ENCODE results near the gene CRELD2.

Gene CRELD2

DNA sequence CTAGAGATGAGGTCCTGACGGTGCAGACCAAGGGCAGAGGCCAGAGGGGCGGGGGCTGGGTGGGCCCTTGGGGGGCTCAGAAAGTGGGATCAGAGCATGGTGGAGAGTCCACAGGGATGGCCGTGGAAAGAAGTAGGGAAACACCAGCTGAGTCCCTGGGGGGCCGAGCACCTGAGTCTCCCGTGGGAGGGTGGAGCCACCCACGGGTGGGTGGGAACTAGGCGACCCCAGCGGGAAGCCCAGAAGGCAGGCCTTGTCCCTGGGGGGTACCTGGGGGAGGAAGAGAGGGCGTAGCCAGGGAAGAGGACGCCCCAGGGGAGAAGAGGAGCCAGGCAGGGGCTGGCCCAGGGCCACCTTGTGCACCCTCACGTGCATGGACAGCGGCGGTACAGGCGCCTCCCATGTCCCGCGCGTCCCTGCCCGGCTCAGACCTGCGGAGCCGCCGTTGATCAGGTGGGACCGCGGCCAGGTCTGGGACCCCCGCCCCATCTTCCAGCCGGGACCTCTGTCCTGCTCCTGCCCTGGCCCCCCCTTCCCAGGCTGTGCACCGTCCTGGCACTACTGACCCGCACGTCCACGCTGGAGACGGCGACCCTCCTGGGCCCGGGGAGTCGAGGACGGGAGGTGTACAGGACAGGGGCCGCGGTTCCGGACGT is 10.2 kb downstream of the CRELD2 start:
- in situ Hi-C loops (cut with MboI; ENCODE audit: low sequenced_read_pairs): loop anchor here (25.0 kb wide), 1 partner anchor 284 kb away; the partner anchor contains the start of gene SELENOO

DNA sequence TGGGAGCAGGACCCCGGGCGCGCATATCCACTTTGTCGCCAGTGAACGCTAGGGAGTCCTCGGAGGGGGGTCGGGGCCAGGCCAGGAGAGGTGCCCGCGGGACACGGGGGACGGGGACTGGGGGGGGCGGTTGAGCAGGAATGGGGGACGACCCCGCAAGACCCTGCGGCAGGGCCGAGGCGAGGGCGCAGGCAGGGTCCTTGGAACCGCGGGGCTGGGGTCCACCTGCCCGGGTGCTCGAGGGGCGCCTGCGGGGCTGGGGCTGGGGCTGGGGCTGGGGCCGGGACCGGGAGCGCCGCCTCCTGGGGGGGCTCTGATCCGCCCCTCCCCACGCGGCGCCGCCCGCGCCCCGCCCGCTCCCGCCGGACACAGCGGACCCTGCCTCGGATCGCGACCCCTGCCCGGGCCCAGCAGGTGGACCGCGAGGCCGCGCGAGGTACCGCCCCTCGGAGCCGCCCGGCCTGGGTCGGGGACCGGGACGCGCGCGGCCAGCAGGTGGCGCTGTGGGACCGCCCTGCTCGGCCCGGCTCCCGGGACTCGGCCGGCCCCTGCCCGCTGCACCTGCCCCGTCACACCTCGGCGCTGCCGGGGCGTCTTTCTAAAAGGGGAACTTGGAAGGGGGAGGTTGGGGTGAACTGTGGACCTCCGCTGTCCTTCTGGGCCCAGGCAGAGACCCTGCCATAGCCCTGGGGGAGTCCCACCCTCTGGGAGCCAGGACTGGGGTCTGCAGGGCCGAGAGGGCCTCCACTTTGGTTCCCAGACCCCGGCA is 11.0 kb downstream of the CRELD2 start:
- in situ Hi-C loops (cut with MboI; ENCODE audit: low sequenced_read_pairs): loop anchor here (25.0 kb wide), 1 partner anchor 283 kb away; the partner anchor contains the start of gene SELENOO

DNA sequence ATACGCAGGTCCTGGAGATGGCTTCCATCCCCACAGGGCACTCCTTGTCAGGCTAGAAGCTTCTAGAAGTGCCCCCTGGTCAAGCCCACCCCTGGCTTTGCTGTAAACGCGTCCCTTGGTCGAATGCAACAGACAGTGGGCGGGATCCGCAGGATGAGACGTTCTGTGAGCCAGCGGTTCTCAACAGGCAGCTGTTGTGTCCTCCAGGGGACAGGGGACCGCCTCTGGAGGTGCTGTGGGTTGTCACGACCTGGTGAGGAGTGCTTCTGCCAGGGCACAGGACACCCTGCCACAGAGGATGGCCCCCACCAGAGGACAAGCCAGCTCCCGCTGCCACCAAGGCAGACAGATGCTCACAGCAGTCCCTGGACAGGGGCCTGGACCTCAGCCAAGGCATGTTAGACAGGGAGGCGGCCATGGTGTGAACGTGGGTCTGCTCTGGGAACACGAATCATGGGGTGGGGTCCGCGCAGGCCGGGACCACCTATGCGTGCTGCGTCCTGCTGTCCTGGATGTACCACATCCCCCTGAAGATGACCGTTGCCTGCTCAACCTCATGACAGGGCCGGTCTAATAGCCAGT is 11.7 kb downstream of the CRELD2 start:
- in situ Hi-C loops (cut with MboI; ENCODE audit: low sequenced_read_pairs): loop anchor here (10.0 to 25.0 kb wide), 2 partner anchors 105 to 282 kb away; partner anchors contain the start of gene SELENOO

DNA sequence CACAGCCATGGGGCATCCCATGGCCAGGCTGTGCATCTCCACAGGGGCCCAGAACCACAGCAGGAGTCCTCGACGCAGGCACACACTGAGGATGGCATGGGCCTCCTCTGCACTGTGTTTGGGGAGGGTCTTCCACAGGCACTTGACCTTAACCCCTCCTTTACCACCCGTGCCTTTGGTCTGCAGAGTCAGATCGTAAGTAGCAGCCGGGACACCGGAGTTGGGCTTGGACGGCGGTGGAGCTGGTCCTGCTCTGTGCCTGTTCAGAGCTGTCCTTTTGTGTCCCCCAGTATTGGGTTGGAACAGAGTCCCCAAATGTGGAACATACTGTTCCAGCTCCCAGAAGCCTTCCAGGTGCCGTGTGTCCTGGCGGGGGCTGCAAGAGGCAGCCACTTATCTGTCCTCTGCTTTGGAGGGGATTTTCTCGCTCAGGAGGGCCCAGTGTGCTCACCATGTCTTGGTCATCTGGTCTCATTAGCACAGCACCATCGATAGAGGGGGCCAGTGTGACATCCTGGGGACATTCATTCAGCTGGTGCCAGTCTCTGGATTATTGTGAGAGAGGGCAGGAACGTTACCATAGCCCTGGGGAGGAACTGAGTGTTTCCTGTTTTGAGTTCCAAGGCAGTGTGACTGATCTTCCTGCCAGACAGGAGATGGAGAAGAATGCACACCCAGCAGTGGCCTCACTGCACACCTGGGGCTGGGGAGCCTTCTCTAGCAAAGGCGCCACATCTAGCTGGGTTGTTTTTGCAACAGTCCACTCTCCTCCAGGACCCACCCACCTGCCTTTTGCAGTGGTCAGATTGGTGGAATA is 12.4 kb downstream of the CRELD2 start:
- in situ Hi-C loops (cut with MboI; ENCODE audit: low sequenced_read_pairs): loop anchor here (10.0 to 25.0 kb wide), 2 partner anchors 104 to 281 kb away; partner anchors contain the start of gene SELENOO

DNA sequence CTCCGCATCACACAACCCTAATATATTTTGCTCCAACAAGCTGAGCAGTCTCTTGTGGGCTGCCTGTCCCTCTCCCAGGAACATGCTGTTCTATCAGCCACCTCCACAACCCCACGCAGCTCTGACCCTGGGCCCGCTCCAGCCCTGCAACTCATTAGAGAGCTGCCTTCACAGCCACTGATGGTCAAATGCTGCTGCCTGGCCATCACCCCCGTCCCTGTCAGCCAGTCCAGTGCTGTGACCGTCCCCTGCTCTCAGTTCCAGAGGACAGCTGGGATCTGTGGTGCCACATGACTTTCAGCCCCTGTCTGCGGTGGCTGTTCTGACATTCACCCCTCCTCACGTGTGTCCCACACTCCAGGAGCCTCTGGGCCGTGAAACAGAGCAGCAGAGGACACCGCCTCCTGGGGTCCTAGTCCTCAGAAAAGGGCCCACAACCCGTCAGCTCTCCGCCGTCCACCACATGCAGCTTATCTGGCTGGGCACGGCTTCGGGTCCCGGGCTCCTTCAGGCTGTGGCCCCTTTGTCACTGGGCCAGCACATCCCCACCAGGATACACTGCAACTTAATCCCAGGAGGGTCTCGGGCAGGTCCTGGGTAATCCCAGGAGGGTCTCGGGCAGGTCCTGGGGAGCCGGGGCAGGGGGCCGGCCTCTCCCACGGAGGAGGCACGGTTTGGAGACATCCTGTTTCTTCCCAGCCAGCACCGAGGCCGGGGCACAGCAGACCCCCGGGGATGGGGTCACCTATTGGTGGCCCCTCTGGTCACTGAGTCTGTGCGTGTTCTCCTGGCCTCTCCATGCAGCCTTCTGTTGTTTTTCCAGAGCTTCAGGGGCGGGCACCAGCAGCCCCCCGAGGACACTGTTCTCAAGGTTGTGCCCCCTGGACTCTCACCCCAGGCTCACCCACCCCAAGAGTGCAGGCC is 15.1 kb downstream of the CRELD2 start:
- in situ Hi-C loops (cut with MboI; ENCODE audit: low sequenced_read_pairs): loop anchor here (10.0 to 25.0 kb wide), 2 partner anchors 101 to 279 kb away; partner anchors contain the start of gene SELENOO

DNA sequence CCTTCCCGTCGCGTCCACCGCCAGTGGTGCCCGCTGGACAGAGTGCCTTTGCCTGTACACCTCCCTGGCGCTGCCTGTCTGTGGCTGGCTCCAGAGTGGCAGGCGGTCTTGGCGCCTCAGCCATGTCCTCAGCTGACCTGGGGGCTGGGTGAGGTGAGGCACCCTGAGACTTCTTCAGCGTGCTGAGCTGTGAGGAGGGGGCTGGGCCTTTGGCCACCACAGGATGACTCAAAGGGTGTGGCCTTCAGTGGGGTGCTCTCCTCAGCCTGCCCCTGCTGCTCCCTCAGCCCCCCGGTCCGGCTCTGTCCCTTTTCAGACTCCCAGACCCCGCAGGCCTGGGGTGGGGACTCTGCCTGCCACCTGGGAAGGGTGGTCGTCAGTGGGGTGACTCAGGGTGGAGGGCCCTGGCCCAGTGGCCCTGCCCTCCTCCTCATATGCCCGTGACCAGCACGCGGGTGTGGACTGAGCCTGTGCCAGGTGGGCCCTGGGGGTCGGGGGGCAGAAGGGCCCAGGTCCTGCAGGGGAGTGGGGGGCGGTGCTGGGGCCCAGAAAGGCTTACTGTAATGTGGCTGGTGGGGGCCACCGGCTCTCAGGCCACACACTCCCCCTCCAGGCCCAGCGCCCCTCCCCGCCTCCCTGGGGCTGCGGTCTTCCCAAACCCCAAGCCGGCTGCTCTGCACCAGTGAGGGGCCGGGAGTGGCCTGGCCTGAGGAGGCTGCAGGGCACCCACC is 15.9 kb downstream of the CRELD2 start:
- in situ Hi-C loops (cut with MboI; ENCODE audit: low sequenced_read_pairs): loop anchor here (10.0 to 25.0 kb wide), 2 partner anchors 100 to 278 kb away; partner anchors contain the start of gene SELENOO

DNA sequence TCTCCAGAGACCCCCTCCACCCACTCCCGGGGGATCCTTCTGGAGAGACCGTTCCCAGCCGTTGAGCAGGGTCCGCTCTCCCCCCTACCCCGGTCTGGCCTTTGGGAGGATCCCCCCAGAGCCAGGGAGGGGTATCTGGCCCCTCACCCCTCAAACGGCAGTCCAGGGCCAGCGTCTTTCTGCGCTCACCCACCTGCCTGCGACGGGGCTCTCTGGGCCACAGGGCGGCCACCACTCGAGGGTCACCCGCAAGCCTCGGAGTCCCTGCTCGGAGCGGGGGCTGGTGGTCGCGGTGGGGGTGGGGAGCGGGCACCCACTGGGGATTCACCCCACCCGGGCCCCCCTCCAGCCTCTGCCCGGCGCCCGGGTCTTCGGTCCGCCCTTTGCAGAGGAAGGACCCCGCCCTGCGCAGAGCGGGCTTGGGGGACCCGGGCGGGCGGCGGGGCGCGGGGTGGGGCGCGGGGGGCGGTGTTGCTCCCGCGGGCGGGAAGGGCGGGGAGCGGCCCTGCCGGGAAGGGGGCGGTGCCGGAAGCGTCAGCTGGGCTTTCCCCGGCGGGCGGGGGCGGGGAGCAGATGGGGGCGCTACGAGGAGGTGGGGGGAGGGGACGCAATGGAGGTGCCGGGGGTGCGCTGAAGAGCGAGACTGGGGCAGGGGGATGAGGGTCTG is 16.6 kb downstream of the CRELD2 start:
- in situ Hi-C loops (cut with MboI; ENCODE audit: low sequenced_read_pairs): loop anchor here (10.0 to 25.0 kb wide), 2 partner anchors 100 to 277 kb away; partner anchors contain the start of gene SELENOO

DNA sequence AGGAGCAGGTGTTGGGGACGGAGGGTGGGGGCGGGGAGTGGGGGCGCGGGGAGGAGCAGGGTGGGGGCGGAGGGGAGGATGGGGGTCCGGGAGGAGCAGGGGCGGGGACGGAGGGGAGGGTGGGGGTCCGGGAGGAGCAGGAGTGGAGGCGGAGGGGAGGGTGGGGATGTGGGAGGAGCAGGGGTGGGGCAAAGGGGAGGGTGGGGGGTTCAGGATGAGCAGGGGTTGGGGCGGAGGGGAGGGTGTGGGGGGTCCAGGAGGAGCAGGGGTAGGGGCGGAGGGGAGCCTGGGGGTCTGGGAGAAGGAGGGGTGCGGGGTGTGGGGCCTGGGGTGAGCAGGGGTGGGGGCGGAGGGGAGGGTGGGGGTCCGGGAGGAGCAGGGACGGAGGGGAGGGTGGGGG is 17.1 kb downstream of the CRELD2 start:
- in situ Hi-C loops (cut with MboI; ENCODE audit: low sequenced_read_pairs): loop anchor here (10.0 to 25.0 kb wide), 2 partner anchors 99 to 277 kb away; partner anchors contain the start of gene SELENOO

DNA sequence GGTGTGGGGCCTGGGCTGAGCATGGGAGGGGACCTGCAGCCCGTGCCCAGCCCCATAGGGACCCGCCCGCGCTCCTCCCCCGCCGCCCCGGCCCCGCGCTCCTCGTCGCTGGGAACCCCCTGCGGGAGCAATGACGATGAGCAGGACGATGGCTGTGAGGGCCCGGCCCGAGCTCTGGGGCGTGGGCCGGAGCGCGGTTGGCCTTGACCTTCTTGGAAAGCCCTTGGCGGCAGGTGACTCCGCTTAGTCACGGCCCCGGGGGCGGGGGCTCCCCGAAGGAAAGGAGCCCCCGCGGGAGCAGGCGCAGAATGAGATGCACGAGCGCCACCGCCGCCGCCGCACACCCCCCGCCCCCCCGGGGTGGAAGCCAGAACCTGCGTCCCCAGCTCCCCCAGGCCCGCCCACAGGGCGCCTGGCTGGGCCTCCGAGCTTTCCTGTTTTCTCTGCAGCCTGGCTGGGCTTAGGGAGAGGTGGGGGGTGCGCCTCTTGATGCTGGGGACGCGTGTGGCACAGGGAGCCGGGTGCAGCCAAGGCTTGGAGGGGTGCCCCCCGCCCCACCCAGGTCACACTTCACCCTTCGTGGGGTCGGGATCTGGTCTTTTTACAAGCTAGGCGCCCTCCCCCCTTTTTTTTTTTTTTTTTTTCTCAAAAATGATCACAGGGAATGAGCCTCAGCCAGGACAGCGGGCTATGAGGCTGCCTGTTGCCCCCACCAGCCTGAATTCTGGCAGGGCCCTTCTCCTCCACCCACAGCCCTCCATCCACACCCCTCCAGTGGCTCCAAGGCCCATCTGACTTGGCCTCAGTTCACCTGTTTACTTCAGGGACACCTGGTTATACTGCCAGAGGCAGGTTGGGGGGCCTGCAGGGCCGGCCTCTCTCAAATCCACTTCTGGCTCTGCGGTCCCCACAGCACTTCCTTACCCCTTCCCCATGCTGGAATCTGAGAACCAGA is 17.9 kb downstream of the CRELD2 start:
- in situ Hi-C loops (cut with MboI; ENCODE audit: low sequenced_read_pairs): loop anchor here (10.0 to 25.0 kb wide), 2 partner anchors 99 to 276 kb away; partner anchors contain the start of gene SELENOO

DNA sequence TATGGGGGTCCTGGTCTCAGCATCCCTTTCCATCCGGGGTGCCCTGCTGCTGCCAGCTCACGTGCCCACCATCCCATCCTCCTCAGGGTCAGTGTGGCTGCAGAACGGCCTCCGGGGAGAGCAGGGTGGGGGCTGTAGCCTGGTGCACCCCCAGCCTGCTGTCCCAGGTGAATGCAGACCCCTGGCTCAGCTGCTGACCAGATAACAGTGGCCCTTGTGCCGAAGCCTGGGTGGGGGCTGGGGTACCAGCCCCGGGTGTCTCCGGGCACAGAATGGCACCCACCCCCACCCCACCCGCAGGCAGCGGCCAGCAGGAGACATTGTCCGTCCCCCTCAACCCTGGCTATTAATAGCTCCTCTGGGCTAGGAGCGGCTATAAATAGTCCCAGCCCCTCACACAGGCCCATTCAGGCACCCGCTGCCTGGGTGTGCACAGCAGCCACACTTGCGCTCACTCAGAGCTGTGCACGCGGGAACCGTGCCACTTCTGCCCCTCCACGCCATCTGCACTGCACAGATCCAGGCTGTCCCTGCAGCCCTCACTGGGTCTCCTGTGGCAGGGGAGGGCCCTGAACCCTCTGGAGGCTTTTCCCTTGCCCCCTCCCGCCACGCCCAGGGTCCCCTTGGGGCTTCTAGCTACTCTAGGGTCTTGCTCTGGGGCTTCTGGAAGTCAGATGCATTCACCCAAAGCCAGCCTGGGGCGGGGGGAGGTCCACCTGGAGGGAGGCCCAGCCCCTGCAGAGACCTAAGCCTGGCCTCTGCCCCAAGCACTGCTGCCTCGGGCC is 18.7 kb downstream of the CRELD2 start:
- in situ Hi-C loops (cut with MboI; ENCODE audit: low sequenced_read_pairs): loop anchor here (10.0 to 25.0 kb wide), 2 partner anchors 98 to 275 kb away; partner anchors contain the start of gene SELENOO

DNA sequence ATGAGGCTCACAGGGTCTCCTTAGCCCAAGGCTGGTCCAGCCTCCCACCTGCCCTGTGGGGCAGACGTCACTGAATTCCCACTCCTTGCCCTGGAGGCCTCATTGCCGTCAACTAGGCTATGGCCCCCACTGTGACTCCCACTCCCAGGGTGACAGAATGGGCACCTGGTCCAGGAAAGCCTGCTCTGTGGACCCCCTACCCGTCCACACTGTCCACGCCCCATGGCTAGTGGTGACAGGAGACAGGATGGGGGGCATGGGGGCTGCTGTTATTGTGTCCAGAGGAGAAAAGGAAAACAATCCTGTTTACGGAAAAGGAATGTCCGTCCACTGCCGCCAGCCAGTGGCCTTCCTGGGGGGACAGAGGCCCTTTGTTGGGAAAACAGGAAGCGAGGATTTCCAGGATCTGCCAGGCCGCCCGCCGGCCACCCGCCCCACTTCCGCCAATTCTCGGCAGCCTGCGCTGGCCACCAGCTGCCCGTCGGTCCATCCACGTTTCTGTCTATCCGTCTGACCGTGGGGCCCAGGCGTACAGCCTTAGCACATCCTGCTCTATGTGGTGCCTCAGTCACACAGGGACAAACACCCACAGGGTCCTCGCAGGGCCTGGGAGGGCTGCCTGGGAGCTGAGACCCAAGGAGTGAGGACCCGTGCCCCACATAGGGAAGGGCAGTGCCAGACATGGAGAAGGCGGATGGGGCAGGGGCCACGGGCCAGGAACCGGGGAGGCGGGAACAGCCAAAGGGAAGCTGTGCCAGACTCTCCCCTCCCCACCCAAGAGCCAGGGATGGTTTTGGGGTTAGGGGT is 19.5 kb downstream of the CRELD2 start:
- in situ Hi-C loops (cut with MboI; ENCODE audit: low sequenced_read_pairs): loop anchor here (10.0 to 25.0 kb wide), 2 partner anchors 97 to 274 kb away; partner anchors contain the start of gene SELENOO

DNA sequence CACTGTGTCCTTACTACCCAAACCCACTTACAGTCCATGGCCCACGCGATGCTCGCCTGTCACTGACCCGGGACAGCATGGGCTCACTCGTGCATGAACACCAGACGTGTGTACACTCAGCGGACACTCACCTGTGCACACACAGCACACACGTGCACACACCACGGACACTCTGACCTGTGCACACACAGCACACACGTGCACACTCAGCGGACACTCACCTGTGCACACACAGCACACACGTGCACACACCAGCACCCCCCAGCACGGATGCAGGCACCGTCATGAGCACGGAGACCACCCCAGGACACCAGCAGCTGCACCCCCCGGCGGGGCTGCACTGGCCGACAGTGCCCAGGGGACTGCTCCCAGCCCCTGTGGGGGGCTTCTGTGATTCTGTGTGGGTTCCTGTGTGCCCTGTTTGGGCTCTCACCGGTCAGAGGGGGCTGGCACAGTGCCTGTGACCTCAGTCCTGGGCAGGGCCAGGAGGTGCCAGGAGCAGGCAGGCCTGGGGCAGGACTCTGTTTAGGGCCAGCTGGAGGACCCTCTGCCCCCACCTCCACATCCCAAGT is 20.2 kb downstream of the CRELD2 start:
- in situ Hi-C loops (cut with MboI; ENCODE audit: low sequenced_read_pairs): loop anchor here (10.0 to 25.0 kb wide), 2 partner anchors 96 to 274 kb away; partner anchors contain the start of gene SELENOO

DNA sequence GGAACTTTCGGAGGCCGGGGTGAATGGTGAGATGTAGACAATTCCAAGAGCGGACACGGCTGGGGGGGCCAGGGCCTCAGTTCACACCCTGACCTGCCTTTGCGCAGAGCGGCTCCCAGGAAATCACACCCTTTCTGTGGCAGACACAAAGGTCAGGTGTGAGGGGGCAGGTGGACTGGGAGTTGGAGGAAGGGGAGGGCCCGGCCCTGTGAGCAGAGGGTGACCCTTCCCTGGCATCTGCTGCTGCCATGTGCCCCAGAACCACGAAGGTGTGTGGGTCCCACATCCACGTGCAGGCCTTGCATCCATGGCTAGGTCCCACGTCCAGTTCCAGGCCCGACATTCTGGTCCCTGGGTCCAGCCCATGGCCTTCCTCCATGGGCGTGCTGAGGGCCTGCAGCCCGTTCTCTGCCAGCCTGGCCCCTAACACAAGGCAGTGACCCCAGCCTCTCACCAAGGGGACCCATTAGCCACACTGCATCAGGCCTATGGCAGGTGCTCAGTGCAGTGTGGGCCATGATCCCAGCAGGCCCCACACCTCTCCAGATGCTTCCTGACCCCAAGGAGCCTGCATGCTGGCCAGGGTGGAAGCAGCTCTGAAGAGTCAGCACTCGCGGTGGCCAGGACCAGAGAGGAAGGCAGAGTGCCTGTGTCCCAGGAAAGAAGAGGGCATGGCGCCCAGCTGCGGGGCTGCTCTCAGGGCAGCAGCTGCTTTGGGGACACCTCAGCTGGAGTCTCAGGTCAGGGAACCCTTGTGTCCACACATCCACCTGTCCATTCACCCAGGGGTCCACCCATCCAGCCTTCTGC is 23.3 kb downstream of the CRELD2 start:
- in situ Hi-C loops (cut with MboI; ENCODE audit: low sequenced_read_pairs): loop anchor here (25.0 kb wide), 1 partner anchor 271 kb away; the partner anchor contains the start of gene SELENOO

All from HL-60/S4 treated with phorbol 12-myristate 13-acetate at 8.2 ng/mL for 4 days and 3 days (cell line).